HepG2 (cell line): Measurements from ENCODE around the gene KRCC1. TPM values are rescaled to one million over a fixed set of nuclear protein-coding genes. Genes with fewer than 3 reads are reported as not detected.
A peak's percentile ranks its signal among the peaks of the same experiment; 100 is the strongest.

Experiments
- HNRNPLL ChIP-seq: fragments of 200-400 bp; formaldehyde crosslinking; IDR thresholded peaks from 2 replicates; pipeline ENCODE4 v1.6.1; 2017; ENCODE audit warnings: mild to moderate bottlenecking, low read depth, low read length; ENCODE audit not compliant: poor library complexity, severe bottlenecking
- PHF20 ChIP-seq: sonication (generic); formaldehyde crosslinking; IDR thresholded peaks from 2 replicates; pipeline ENCODE4 v1.5.0; 2020; ENCODE audit warnings: mild to moderate bottlenecking, missing genetic modification reagents
- ZNF510 ChIP-seq: sonication (generic); formaldehyde crosslinking; IDR thresholded peaks from 2 replicates; pipeline ENCODE4 v1.4.0; 2020; ENCODE audit warnings: low read depth, mild to moderate bottlenecking, missing genetic modification reagents
- ZNF746 ChIP-seq: sonication (generic); formaldehyde crosslinking; IDR thresholded peaks from 2 replicates; pipeline ENCODE4 v1.8.0; 2022; ENCODE audit warnings: mild to moderate bottlenecking, missing genetic modification reagents
- ZNF891 ChIP-seq: sonication (generic); formaldehyde crosslinking; IDR thresholded peaks from 2 replicates; pipeline ENCODE4 v1.5.0; 2020; ENCODE audit warnings: mild to moderate bottlenecking, missing genetic modification reagents
- polyA plus RNA-seq, 8 experiments: library from polyadenylated mRNA; depleted of rRNA in 3 of 8; stranded (reverse) in 7 of 8; unstranded in 1 of 8; fragments of >200 nt; fragmentation: Illumina TruSeq in 4 of 8; extraction: Trizol in 4 of 8; gene quantifications; 2 replicates each; pipeline versions ENCODE4 v1.2.1 to v1.2.3, GENCODE V29; 2011 to 2016; ENCODE audit warnings: low read depth in 4 of 8, missing spikeins in 1 of 8, mixed read lengths in 1 of 8; ENCODE audit not compliant: insufficient read depth in 1 of 8
- total RNA-seq, 5 experiments: library from RNA; depleted of rRNA; stranded (reverse); fragments of >200 nt; fragmentation: Illumina TruSeq; extraction: Trizol; gene quantifications; 2 replicates each; pipeline ENCODE4 v1.2.3, GENCODE V29; 2016; ENCODE audit warnings: low read depth in 1 of 5
- TF ChIP-seq, protein P1 (sequence below): IDR thresholded peaks from 2 replicates; pipeline ENCODE4 v1.6.1; 2012; ENCODE audit warnings: low read length, improper control_type of control experiment
- TF ChIP-seq, protein P2 (sequence below): sonication (generic); formaldehyde crosslinking; IDR thresholded peaks from 2 replicates; pipeline ENCODE4 v1.4.0; 2020; ENCODE audit warnings: missing genetic modification reagents
- TF ChIP-seq, protein P3 (sequence below), 2 experiments: sonication (generic) in 1 of 2; formaldehyde crosslinking in 1 of 2; IDR thresholded peaks; 2 replicates each; pipeline versions ENCODE4 v1.4.0 to v1.6.1; 2018 to 2020; ENCODE audit warnings: missing genetic modification reagents in 2 of 2, borderline replicate concordance in 1 of 2, low read depth in 1 of 2, mild to moderate bottlenecking in 1 of 2, missing biosample characterization in 1 of 2
- TF ChIP-seq, protein P4 (sequence below): sonication (generic); formaldehyde crosslinking; IDR thresholded peaks from 2 replicates; pipeline ENCODE4 v1.4.0; 2020; ENCODE audit warnings: missing genetic modification reagents
- TF ChIP-seq, protein P5 (sequence below): IDR thresholded peaks from 2 replicates; pipeline ENCODE4 v1.6.1; 2016; ENCODE audit warnings: missing compliant biosample characterization, missing genetic modification reagents, borderline replicate concordance
- TF ChIP-seq, protein P6 (sequence below): sonication (generic); formaldehyde crosslinking; IDR thresholded peaks from 2 replicates; pipeline ENCODE4 v1.8.0; 2022; ENCODE audit warnings: missing genetic modification reagents, mild to moderate bottlenecking, borderline replicate concordance
- TF ChIP-seq, protein P7 (sequence below): sonication (generic); formaldehyde crosslinking; conservative IDR thresholded peaks from 2 replicates; pipeline ENCODE4 v1.8.0; 2022; ENCODE audit warnings: mild to moderate bottlenecking, moderate library complexity, missing genetic modification reagents

The KRCC1 gene
- total and polyA plus RNA-seq, 2 of the 13 experiments (the other 11 are each of a cell fraction or from before 2014, with no cell fraction given), result 6.5 to 7.7 TPM

DNA sequence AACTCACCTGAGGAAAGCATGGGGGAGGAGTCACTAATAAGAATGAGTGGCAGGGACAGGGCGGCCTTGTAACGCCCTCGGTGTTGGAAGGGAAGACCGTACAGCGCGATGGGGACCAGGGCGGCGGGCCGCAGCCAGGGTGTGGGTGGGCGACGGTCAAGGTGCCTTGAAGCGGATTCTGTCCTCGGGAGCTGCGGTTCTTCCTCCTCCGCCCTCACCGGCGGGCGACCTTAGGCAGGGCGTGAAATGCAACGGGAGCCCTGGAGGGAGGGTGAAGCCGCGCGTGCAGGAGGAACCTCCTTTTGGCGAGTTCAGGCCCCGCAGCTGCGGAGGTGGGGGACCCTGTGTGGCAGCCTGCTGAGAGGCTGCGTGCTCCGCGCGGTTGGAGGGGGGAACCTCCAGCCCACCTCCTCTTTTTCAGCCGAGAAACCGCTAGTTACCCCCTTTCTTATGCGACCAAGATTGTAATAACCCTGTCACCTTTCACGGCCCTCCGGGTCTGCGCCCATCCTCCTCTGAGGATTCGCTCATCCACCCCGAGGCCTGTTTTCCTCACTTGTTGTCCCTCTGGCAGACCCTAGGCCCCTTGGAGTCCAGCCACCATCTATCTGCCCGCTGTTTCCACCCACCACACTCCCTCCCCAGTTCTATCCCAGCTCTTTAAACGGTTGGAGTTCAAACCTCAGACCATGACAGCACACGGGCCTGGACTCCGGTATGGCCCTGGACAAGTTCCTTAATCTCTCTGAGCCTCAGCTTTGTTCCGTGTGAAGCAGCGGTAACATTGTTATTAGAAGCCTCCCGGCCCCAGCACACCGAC, 38.4 kb downstream of the KRCC1 start (continued):
- TF ChIP-seq, protein P1, sequence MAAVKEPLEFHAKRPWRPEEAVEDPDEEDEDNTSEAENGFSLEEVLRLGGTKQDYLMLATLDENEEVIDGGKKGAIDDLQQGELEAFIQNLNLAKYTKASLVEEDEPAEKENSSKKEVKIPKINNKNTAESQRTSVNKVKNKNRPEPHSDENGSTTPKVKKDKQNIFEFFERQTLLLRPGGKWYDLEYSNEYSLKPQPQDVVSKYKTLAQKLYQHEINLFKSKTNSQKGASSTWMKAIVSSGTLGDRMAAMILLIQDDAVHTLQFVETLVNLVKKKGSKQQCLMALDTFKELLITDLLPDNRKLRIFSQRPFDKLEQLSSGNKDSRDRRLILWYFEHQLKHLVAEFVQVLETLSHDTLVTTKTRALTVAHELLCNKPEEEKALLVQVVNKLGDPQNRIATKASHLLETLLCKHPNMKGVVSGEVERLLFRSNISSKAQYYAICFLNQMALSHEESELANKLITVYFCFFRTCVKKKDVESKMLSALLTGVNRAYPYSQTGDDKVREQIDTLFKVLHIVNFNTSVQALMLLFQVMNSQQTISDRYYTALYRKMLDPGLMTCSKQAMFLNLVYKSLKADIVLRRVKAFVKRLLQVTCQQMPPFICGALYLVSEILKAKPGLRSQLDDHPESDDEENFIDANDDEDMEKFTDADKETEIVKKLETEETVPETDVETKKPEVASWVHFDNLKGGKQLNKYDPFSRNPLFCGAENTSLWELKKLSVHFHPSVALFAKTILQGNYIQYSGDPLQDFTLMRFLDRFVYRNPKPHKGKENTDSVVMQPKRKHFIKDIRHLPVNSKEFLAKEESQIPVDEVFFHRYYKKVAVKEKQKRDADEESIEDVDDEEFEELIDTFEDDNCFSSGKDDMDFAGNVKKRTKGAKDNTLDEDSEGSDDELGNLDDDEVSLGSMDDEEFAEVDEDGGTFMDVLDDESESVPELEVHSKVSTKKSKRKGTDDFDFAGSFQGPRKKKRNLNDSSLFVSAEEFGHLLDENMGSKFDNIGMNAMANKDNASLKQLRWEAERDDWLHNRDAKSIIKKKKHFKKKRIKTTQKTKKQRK, result no peak
- TF ChIP-seq HNRNPLL (peak; percentile 56), PHF20 (CRISPR knock-in tag) (no peak), ZNF510 (peak; percentile 58; the same call in 1 of the 2 replicates), ZNF746 (CRISPR knock-in tag) (0 out of 2 replicates have a peak, but pooled peaks have one; percentile 18), ZNF891 (0 out of 2 replicates have a peak, but pooled peaks have one; percentile 52)
- TF ChIP-seq, protein P2, sequence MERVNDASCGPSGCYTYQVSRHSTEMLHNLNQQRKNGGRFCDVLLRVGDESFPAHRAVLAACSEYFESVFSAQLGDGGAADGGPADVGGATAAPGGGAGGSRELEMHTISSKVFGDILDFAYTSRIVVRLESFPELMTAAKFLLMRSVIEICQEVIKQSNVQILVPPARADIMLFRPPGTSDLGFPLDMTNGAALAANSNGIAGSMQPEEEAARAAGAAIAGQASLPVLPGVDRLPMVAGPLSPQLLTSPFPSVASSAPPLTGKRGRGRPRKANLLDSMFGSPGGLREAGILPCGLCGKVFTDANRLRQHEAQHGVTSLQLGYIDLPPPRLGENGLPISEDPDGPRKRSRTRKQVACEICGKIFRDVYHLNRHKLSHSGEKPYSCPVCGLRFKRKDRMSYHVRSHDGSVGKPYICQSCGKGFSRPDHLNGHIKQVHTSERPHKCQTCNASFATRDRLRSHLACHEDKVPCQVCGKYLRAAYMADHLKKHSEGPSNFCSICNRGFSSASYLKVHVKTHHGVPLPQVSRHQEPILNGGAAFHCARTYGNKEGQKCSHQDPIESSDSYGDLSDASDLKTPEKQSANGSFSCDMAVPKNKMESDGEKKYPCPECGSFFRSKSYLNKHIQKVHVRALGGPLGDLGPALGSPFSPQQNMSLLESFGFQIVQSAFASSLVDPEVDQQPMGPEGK (CRISPR knock-in tag), result peak; percentile 1; the same call in 1 of the 2 replicates
- TF ChIP-seq, protein P3, sequence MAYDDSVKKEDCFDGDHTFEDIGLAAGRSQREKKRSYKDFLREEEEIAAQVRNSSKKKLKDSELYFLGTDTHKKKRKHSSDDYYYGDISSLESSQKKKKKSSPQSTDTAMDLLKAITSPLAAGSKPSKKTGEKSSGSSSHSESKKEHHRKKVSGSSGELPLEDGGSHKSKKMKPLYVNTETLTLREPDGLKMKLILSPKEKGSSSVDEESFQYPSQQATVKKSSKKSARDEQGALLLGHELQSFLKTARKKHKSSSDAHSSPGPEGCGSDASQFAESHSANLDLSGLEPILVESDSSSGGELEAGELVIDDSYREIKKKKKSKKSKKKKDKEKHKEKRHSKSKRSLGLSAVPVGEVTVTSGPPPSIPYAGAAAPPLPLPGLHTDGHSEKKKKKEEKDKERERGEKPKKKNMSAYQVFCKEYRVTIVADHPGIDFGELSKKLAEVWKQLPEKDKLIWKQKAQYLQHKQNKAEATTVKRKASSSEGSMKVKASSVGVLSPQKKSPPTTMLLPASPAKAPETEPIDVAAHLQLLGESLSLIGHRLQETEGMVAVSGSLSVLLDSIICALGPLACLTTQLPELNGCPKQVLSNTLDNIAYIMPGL (CRISPR knock-in tag; IDR thresholded peaks at IDR 0.05; ENCODE audit: borderline replicate concordance in 1 of 2, low read depth in 1 of 2), result peak in 1 of 2 experiments; percentile 80; a peak in 2 of 4 replicates
- TF ChIP-seq, protein P4, sequence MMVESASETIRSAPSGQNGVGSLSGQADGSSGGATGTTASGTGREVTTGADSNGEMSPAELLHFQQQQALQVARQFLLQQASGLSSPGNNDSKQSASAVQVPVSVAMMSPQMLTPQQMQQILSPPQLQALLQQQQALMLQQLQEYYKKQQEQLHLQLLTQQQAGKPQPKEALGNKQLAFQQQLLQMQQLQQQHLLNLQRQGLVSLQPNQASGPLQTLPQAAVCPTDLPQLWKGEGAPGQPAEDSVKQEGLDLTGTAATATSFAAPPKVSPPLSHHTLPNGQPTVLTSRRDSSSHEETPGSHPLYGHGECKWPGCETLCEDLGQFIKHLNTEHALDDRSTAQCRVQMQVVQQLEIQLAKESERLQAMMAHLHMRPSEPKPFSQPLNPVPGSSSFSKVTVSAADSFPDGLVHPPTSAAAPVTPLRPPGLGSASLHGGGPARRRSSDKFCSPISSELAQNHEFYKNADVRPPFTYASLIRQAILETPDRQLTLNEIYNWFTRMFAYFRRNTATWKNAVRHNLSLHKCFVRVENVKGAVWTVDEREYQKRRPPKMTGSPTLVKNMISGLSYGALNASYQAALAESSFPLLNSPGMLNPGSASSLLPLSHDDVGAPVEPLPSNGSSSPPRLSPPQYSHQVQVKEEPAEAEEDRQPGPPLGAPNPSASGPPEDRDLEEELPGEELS (CRISPR knock-in tag), result no peak
- TF ChIP-seq, protein P5, sequence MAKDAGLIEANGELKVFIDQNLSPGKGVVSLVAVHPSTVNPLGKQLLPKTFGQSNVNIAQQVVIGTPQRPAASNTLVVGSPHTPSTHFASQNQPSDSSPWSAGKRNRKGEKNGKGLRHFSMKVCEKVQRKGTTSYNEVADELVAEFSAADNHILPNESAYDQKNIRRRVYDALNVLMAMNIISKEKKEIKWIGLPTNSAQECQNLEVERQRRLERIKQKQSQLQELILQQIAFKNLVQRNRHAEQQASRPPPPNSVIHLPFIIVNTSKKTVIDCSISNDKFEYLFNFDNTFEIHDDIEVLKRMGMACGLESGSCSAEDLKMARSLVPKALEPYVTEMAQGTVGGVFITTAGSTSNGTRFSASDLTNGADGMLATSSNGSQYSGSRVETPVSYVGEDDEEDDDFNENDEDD (CRISPR knock-in tag), result 0 out of 2 replicates have a peak, but pooled peaks have one; percentile 37
- TF ChIP-seq, protein P6, sequence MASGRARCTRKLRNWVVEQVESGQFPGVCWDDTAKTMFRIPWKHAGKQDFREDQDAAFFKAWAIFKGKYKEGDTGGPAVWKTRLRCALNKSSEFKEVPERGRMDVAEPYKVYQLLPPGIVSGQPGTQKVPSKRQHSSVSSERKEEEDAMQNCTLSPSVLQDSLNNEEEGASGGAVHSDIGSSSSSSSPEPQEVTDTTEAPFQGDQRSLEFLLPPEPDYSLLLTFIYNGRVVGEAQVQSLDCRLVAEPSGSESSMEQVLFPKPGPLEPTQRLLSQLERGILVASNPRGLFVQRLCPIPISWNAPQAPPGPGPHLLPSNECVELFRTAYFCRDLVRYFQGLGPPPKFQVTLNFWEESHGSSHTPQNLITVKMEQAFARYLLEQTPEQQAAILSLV (CRISPR knock-in tag), result peak; percentile 28; the same call in 1 of the 2 replicates
- TF ChIP-seq, protein P7, sequence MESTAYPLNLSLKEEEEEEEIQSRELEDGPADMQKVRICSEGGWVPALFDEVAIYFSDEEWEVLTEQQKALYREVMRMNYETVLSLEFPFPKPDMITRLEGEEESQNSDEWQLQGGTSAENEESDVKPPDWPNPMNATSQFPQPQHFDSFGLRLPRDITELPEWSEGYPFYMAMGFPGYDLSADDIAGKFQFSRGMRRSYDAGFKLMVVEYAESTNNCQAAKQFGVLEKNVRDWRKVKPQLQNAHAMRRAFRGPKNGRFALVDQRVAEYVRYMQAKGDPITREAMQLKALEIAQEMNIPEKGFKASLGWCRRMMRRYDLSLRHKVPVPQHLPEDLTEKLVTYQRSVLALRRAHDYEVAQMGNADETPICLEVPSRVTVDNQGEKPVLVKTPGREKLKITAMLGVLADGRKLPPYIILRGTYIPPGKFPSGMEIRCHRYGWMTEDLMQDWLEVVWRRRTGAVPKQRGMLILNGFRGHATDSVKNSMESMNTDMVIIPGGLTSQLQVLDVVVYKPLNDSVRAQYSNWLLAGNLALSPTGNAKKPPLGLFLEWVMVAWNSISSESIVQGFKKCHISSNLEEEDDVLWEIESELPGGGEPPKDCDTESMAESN (CRISPR knock-in tag), result 0 out of 2 replicates have a peak, but pooled peaks have one; percentile 2
